Loucy (cell line): ENCODE measurements around the gene ASF1B.

Source experiments
- H2AFZ ChIP-seq: fragments of 200-600 bp; sonication (generic); 2 replicates; pipeline ENCODE4 v1.6.0; 2016; ENCODE audit warnings: antibody characterized with exemption, mild to moderate bottlenecking, low read length, moderate library complexity
- H3F3A ChIP-seq: fragments of 200-600 bp; 2 replicates; pipeline ENCODE4 v1.6.0; 2016; ENCODE audit warnings: antibody characterized with exemption, low read depth, mild to moderate bottlenecking
- H3K27me3 ChIP-seq: fragments of 200-600 bp; sonication (generic); 2 replicates; pipeline ENCODE4 v1.6.1; 2014; ENCODE audit warnings: low read length, mild to moderate bottlenecking; ENCODE audit not compliant: insufficient read depth, poor library complexity, severe bottlenecking
- H3K36me3 ChIP-seq: fragments of 200-600 bp; sonication (generic); 2 replicates; pipeline ENCODE4 v1.6.1; 2016; ENCODE audit warnings: low read length; ENCODE audit not compliant: insufficient read depth
- H3K4me1 ChIP-seq: fragments of 200-600 bp; sonication (generic); 2 replicates; pipeline ENCODE4 v1.5.1; 2014; ENCODE audit warnings: low read length, mild to moderate bottlenecking; ENCODE audit not compliant: insufficient read depth, poor library complexity, severe bottlenecking
- H3K4me2 ChIP-seq: fragments of 200-600 bp; sonication (generic); 2 replicates; pipeline ENCODE4 v1.6.0; 2014; ENCODE audit warnings: antibody characterized with exemption, low read length, low read depth, mild to moderate bottlenecking; ENCODE audit not compliant: poor library complexity, severe bottlenecking
- H3K4me3 ChIP-seq: fragments of 200-600 bp; sonication (generic); 2 replicates; pipeline ENCODE4 v1.5.1; 2014; ENCODE audit warnings: low read length, mild to moderate bottlenecking, mixed read lengths; ENCODE audit not compliant: poor library complexity, severe bottlenecking
- H3K79me2 ChIP-seq: fragments of 200-600 bp; sonication (generic); 2 replicates; pipeline ENCODE4 v1.6.1; 2014; ENCODE audit warnings: low read length; ENCODE audit not compliant: insufficient read depth
- H3K9ac ChIP-seq: fragments of 200-600 bp; sonication (generic); 2 replicates; pipeline ENCODE4 v1.6.0; 2014; ENCODE audit warnings: mild to moderate bottlenecking, low read depth, low read length, moderate library complexity; ENCODE audit not compliant: poor library complexity, severe bottlenecking
- H3K9me2 ChIP-seq: fragments of 200-600 bp; sonication (generic); replicated peaks from 2 replicates; pipeline ENCODE4 v1.6.1; 2016; ENCODE audit warnings: low read depth, low read length, mixed read lengths
- H3K9me3 ChIP-seq: fragments of 200-600 bp; sonication (generic); 2 replicates; pipeline ENCODE4 v1.6.1; 2014; ENCODE audit warnings: mild to moderate bottlenecking, antibody characterized with exemption, low read length, low read depth; ENCODE audit not compliant: insufficient read depth
- H4K20me1 ChIP-seq: fragments of 200-600 bp; sonication (generic); 2 replicates; pipeline ENCODE4 v1.6.0; 2014; ENCODE audit warnings: antibody characterized with exemption, low read length, mild to moderate bottlenecking; ENCODE audit not compliant: insufficient read depth, poor library complexity, severe bottlenecking
- CTCF ChIP-seq: fragments of 200-600 bp; sonication (generic); conservative IDR thresholded peaks from 2 replicates; pipeline ENCODE4 v1.5.1; 2014; ENCODE audit warnings: mild to moderate bottlenecking, antibody characterized with exemption, low read length
- EZH2phosphoT487 ChIP-seq: fragments of 200-600 bp; IDR thresholded peaks from 2 replicates; pipeline ENCODE4 v1.6.1; 2018; ENCODE audit warnings: antibody characterized with exemption, mild to moderate bottlenecking, moderate library complexity, borderline replicate concordance

Gene ASF1B

GRCh38 chr19:14107581-14108461 is 28.6 kb downstream of the ASF1B start:
- Histone ChIP-seq H3K27me3 (no peaks in the 10 kb centered on the region), H2AFZ (no peak overlapping the region), H3F3A (no peaks in the 10 kb centered on the region), H3K36me3 (no peaks in the 10 kb centered on the region; the same call in 1 of the 2 replicates), H3K9ac (no peak overlapping the region), H4K20me1 (no peaks in the 10 kb centered on the region), H3K9me2 (no peaks in the 10 kb centered on the region), H3K4me1 (peaks cover 11% of the 10 kb centered on the region), H3K4me2 (no peak overlapping the region), H3K4me3 (no peak overlapping the region), H3K9me3 (no peaks in the 10 kb centered on the region), H3K79me2 (peaks cover 4% of the 10 kb centered on the region; the same call in 1 of the 2 replicates)
- TF ChIP-seq EZH2phosphoT487 (no peak), CTCF (no peak)

- H3K9me3 ChIP-seq = no peaks in the 10 kb centered on the region
- no peaks in the 10 kb centered on the region for H3K27me3 ChIP-seq
- H3K4me3 ChIP-seq = no peak overlapping the region
- no peak overlapping the region for H3K9ac ChIP-seq
- H3F3A ChIP-seq = no peaks in the 10 kb centered on the region
- H3K9me2 ChIP-seq = no peaks in the 10 kb centered on the region
- TF ChIP-seq CTCF = no peak
- TF ChIP-seq EZH2phosphoT487 = no peak
- peaks cover 2% of the 10 kb centered on the region for H3K4me1 ChIP-seq
- no peaks in the 10 kb centered on the region for H4K20me1 ChIP-seq
- no peaks in the 10 kb centered on the region; the same call in 1 of the 2 replicates for H3K36me3 ChIP-seq
- no peak overlapping the region for H2AFZ ChIP-seq
- no peaks in the 10 kb centered on the region for H3K79me2 ChIP-seq
- H3K4me2 ChIP-seq = no peak overlapping the region
These were observed 29.5 kb downstream of the ASF1B start for GRCh38 chr19:14106840-14107239.

- no peaks in the 10 kb centered on the region for H3K4me1 ChIP-seq
- H3K36me3 ChIP-seq = no peaks in the 10 kb centered on the region; the same call in 1 of the 2 replicates
- no peak overlapping the region for H3K4me3 ChIP-seq
- H4K20me1 ChIP-seq = no peaks in the 10 kb centered on the region
- H3K9me3 ChIP-seq = no peaks in the 10 kb centered on the region
- no peak overlapping the region for H2AFZ ChIP-seq
- no peaks in the 10 kb centered on the region for H3K27me3 ChIP-seq
- no peaks in the 10 kb centered on the region for H3F3A ChIP-seq
- no peak overlapping the region for H3K4me2 ChIP-seq
- no peak for TF ChIP-seq EZH2phosphoT487
- TF ChIP-seq CTCF = no peak
- no peaks in the 10 kb centered on the region for H3K9me2 ChIP-seq
- no peak overlapping the region for H3K9ac ChIP-seq
- no peaks in the 10 kb centered on the region for H3K79me2 ChIP-seq
These were observed 30.7 kb downstream of the ASF1B start for GRCh38 chr19:14105680-14106079.
